HK-2 (cell line): Measurements from ENCODE around the gene LRCH1.
A peak's percentile ranks its signal among the peaks of the same experiment; 100 is the strongest.
"Not testable (repeated sequence)": the region's sequence is repeated elsewhere in the genome, so short reads cannot be mapped to it uniquely, and the experiment has no call there.

Source experiments
- DNase-seq: peaks from one replicate; pipeline ENCODE4 v3.0.0-alpha.2; 2018; ENCODE audit not compliant: unreplicated experiment

Gene LRCH1

DNA sequence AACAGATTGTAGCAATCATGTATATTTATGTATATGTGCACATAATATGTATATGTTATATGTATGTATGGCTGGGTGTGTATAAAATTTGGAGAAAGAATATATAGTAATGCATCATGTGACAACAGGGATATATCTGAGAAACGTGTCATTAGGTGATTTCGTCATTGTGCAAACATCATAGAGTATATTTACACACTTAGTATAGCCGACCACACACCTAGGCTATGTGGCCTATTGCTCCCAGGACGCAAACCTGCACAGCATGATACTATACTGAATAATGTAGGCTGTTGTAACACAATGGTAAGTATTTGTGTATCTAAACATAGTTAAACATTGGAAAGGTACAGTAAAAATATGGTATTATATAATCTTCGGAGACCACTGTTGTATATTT, 200.2 kb downstream of the LRCH1 start:
- no peak for DNase-seq

DNA sequence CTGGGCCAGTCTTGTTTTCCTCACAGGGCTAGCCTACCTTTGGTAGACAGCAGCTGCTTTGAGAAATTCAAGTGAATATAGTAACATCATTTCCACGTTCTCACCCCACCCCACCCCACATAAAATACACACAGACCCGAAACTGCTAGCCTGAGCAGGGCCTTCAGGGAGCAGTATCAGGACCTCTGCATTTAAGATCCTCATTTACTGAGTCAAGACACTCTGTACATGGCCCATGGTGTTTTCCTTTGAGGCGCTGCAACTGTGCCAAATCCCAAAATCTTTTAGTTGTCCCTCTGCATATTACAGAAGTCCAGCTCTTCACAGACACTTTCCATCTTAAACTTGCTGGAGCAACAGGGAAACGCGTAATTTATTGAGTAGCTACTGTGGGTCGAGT, 200.9 kb downstream of the LRCH1 start:
- DNase-seq, result no peak

DNA sequence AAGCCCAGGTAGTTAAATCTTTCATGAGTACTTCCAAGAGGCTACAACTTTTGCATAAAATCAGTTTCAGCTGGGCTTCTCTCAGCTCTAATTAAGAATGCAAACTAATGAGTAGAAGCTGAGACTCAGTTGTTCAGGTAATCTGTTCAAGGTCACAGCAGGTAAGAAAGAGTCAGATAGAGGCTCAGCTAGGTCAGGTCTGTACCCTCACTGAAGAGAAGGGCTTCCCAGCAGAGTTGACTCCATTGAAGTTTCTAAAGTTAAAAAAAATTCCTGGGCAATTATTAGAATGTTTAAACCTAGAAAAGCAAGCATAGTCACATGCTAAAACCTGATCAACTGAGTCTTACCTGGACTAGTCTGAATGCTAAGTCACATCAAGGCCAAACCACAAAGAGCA, 201.8 kb downstream of the LRCH1 start:
- no peak for DNase-seq

DNA sequence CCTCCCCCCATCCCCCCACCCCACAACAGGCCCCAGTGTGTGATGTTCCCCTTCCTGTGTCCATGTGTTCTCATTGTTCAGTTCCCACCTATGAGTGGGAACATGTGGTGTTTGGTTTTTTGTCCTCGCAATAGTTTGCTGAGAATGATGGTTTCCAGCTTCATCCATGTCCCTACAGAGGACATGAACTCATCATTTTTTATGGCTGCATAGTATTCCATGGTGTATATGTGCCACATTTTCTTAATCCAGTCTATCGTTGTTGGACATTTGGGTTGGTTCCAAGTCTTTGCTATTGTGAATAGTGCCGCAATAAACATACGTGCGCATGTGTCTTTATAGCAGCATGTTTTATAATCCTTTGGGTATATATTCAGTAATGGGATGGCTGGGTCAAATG, 202.5 kb downstream of the LRCH1 start:
- DNase-seq, result not testable (repeated sequence)

DNA sequence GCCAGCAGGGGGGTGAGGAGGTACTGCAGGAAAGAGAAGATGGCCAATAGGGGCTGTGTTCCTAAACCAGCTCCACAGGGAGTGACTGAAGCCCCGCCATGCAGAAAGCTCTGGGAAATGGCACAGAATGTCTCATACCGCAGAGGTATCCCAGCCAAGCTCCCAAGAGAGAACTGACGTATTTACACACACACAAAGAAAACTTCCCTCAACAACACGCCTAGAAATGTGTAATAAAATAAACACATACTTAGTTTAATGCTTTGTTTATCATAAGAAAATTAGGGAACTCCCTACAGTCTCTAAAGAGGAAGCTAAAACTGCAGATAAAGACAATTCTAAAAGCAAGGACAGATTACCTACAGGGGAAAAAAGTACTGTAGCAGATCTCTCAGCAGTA, 204.0 kb downstream of the LRCH1 start:
- DNase-seq, result no peak

DNA sequence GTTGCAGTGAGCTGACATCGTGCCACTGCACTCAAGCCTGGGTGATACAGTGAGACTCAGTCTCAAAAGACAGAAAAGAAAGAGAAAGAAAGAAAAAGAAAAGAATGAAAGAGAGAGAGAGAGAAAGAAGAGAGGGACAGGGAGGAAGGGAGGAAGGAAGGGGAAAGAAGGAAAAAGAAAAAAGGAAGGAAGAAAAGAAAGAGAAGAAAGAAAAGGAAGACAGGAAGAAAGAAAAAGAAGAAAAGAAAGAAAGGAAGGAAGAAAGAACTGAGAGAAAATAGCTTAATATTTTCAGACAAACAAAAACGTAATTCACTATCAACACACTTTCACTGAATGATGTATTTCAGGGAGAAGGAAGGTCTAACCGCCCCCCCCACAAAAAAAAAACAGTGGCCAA, 204.7 kb downstream of the LRCH1 start:
- DNase-seq, result no peak

DNA sequence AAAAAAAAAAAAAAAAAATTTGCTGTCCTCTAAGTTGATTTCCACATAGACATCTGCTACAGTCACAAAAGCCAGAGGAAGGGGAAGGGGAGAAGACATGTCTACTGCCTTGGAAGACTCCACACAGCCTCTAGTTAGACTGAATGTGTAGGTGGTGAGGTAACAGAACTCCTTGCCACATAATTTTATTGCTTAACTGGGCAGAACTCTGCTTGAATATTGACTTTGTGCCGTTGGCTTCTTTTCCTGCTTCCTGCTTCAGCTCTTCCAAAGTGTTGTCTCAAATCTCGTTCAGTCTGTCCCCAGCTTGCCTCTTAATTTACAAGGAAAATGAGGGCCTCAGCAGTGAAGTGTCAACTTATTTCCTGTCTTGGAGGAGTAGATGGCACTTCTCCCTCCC, 206.9 kb downstream of the LRCH1 start:
- no peak for DNase-seq

DNA sequence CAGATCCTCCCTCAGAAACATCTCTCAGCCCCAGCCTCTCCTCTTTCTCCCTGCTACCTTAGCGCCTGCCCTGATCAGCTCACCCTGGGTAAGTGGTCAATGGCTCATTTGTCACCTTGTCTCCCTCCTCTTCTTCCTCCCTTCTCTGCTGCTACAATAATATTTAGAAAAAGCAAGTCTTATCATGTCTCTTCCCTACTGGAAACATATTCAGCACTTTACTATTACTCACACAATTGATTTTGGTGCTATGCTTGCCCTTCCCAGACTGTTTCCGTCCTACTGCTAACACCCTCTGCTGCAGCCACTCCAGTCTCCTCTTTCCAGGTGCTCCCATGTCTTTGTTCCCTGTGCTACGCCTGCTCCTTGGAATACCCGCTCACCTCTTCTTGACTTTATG, 208.2 kb downstream of the LRCH1 start:
- DNase-seq, result no peak

DNA sequence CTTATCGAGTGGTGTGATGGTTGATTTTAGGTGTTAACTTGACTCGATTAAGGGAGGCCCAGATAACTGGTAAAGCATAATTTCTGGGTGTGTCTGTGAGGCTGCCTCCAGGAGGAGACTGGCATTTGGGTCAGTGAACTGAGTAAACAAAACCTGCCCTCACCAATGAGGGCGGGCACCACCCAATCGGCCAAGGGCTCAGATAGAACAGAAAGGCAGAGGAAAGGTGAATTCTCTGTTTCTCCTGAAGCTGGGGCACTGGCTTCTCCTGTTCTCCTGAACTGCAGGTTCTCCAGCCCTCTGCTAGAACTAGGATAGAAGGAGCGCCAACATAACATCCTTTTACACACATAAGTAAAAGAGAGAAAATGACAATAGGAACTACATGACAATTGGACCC, 208.9 kb downstream of the LRCH1 start:
- no peak for DNase-seq

DNA sequence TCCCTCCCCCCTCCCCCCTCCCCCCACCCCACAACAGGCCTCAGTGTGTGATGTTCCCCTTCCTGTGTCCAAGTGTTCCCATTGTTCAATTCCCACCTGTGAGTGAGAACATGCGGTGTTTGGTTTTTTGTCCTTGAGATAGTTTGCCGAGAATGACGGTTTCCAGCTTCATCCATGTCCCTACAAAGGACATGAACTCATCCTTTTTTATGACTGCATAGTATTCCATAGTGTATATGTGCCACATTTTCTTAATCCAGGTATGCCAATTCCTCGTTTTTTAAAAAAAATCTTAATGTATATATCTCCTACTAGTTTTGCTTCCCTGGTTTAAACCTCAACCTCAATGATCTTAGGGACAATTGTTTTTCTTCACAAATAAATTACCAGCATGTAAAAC, 217.0 kb downstream of the LRCH1 start:
- DNase-seq, result not testable (repeated sequence)

DNA sequence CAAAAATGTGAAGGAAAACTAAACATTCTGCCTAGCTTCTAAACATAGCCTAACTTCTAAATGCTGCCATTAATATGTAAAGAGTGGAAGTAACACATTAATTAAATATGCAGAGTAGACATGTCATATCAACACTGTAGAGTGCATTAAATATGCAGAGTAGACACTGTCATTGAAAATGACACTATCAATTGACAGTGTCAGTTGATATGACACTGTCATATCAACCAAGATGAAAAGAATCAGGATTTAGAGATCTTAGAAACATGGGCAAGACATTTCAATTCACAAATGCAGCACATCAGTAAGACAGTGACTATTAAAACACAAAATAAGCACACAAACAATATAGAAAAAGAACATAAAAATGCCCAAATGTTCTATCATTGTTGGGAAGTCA, 218.7 kb downstream of the LRCH1 start:
- no peak for DNase-seq

DNA sequence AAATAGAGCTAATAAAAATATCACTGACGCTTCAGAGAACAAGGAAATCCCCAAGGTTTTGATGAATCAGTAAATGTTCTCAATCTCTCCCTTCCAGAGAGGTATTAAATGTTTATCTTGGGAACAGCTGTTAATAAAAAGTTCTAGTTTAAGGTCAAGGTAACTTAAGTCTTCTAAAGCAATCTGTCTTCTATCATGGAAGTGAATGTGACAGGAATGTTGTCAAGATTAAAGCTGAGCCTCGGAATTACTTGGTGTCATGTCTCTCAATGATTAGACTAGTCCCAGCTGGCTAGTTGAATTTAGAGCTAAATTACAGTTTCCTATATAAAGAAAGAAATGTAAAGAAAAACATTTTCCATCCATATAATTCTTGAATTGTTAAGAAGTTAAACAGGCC, 220.6 kb downstream of the LRCH1 start:
- no peak for DNase-seq

DNA sequence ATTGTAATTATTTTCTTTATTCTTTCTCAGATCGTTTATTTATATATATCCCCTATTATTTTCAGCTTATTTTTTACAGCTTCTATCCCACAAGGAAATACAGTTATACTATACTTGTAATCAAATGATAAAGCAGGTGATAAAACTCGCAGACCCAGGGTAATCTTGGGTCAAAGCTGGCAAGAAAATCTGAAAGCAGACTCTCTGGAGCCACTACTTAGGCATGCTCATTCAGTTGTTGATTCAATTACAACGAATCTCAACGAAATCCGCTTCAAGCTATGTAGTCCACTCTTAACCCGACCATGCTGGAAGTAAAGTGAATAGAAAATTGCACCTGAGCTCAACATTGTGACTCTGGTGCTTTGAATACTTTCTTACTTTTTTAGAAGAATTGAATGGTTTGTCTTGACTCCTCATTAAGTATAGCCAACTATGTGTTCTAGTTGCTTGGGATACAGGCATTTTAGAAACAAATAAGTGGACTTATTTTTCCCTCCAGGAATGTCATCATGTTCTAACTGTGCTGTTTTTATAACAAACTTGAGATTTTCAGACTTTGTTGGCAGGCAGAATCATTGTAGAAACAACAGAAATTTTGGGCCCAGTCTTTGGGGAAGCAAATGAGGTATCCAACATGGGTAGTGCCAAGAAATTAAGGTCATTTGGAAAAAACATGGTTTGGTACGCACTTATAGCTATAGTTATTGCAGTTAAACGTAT, 222.6 kb downstream of the LRCH1 start:
- no peak for DNase-seq

DNA sequence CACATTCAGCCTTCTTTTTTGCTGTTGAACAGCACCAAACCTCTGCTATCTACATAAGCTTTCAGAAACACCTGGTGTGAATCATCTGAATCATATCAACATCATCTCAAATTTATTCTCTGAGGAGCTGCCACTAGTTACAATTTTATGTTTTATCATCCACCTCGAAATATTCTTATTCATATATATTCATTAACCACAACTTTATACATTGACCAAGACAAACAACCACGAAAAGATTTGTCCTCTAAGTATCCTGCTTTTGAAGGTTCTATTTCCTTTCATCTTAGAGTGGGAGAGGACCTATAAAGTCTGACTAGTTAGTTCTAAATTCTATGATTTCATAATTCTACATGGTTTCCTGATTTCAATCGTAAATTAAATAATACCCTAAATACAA, 225.1 kb downstream of the LRCH1 start:
- no peak for DNase-seq

DNA sequence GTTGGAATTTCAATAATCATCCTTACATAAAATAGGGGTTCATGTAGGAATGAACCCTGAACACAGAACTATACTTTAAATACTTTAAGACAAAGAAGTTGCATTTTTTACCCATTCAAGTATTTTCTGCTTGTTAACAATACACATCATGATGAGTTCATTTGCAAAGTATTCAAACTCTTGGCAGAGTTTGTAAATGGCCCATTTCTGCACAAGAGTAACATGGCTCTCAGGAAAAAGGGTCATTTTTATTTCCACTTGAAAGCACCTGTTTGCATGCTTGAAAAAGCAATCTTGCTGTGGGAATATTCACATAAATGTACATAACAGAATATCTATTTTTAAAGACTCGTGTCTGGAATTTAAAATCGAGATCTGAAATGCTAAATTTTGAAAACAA, 225.9 kb downstream of the LRCH1 start:
- DNase-seq, result no peak

DNA sequence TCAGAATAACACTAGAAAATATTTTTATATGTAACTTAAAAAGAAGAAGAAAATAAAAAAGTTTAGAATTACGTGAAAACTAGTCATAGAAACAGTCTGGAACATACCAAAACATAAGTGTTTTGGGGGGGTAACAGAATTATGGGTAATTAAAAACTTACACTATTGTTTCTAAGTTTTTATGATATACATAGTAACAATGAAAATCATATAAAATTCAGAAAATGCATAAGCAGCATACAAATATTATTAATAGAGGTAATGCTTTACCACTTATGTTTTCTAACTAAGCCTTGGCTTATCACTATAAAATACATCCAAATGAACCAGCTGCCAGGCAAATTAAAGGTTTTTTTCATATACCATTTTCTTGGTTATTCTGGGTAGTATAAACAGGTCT, 229.1 kb downstream of the LRCH1 start:
- no peak for DNase-seq

DNA sequence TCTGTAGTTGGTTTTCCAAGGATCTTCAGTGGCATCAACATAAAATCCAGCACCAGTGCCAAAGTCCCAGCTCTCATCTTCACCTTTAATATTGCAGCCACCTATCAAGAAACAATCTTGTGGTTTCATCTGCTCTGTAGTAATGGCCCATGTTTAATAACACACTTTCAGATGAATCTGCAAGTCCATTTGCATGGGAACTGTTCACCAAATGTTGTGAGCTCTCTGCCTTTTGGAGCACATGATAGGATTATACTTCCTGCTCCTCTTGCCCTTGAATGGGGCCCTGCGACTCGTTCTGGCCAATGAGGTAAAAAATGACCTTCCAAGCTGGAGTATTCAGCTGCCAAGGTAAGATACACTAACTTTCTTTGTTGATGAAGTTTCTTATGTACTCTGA, 229.7 kb downstream of the LRCH1 start:
- DNase-seq, result no peak

DNA sequence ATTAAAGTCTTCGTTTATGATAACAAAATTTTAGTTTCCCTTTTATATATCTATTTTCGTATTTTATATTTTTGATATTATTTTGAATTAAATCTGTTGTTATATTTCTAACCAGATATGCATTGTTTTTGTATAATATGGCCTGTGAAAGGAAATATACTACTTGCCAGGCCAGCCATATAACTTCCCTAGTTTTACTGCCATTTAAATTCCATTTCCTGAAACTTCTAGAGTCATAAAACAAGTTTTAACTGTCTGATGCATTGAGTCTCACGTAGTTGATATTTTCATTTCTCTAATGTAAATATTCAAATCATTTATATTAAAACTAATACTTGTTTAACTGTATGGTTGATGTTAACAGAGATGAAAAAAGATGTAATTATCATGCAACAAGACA, 230.5 kb downstream of the LRCH1 start:
- DNase-seq, result no peak

DNA sequence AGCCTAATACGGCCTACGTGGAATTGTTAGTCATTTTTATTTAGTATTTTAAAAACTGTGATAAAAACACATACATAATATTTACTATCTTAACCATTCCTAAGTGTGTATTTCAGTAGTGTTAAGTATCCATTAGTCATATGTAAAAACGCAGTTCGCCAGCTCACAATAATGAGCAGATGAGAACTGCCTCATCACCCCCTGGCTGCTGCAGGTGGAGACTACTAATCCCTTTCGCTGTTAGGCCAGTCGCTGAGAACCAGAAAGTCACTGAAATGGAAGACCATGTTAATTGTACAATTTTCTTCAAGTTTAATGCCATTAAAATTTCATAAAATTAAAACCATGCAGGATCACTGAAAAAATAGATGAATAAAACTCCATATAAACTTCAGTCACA, 242.4 kb downstream of the LRCH1 start:
- DNase-seq, result no peak

DNA sequence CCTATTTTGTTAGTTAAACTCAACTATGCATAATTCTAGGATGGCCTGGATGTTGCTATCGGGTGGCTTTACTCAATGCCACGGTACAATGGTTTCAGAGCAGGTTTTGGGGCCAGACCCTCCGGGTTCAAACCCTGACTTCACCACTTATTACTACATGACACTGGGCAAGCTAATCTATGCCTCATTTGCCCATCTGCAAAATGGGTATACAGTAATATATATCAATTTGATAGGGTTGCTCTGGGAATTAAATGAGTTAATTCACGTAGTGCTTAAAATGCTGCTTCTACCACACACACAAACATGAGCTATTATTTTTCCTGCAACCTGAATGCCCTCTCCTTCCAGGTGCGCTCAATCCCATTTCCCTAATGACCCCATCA, 243.2 kb downstream of the LRCH1 start:
- DNase-seq, result no peak

DNA sequence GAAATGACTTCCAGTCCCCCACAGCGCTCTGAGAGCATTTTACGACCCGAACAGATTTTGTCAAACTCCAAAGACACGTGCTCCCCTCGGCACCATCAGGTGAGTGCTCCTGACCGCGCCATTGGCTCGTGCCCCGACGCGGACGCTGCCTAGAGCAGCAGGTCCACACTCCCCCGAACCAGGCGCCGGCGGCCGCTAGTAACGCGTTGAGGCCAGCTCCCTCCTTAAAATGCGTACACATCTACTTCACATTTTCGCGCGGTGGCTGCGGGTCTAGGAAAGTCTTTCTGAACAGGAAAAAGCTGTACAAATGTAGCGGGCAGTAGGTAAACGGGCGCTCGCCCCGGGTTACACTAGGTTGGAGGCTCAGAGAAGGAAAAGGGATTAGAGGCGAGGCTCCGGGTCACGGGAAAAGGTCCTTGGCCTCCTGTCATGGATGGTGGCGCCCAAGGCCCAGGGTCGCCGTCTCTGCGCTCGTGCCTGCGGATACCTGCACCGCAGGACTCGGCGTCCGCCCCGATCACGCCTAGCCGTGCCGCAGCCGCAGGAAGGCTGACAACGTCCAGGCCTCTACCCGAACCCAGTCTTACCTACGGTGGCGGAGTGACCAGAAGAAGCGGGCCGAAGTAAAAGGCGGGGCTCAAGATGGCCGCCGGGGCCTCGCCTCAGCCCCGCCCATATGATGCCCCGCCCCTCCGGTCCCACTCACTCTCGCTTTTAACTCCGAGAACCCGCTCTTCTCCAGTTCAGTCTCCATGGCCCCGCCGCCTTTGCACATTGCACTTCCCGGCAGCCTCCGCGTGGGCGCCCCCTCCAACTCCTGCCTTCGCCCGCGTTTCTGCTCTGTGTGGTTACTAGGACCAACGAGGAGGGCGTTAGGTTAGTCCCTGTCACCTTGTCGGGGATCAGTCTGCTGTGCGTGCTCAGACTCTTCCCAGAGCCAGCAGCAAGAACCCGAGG, 243.8 kb downstream of the LRCH1 start, which contains the start of gene ESD:
ESD (minus strand) TSS at position 647 of the 960 bp plus-strand sequence. CDS start 5,748 bp downstream, outside the sequence.
- peak; percentile 89 for DNase-seq

DNA sequence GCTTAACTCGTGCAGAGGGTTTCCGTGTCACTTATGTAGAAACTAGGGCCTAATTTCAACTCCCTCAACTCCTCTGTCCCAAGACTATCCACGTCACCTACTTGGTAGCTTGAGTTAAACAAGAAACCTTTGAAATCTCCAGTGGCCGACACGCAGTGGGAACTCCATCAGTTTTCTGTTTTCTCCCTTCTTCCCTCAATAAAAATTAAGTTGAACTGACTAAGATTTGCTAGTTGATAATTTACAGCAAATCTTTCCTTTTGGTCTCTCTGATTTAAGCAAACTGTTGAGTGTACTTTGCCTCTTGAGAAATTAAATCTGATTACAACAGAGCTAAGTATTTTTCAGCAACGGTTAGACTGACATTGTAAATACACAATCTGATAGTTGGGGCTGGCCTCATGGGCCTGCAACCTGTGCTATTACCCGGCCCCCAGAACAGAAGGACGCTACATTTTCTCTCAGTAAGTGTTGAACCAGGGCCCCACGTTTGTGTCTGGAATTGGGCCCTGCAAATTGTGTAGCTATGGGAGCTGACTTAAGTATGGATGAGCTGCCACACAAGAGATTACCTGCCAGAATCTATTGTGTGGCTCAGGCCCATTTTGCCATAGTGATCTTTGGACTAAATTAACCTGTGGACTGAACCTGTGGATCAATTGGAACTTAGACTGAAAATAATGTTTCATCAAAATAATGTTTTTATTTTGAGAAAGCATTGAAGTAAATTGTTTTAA, 244.7 kb downstream of the LRCH1 start:
- DNase-seq, result peak; percentile 30
